GM18868 (cell line): ENCODE measurements around the gene PRSS2.
"Not testable (repeated sequence)": the region's sequence is repeated elsewhere in the genome, so short reads cannot be mapped to it uniquely, and the experiment has no call there.

Experiments used
- ATAC-seq: cut with Tn5 transposase; IDR thresholded peaks from one replicate; pipeline ENCODE4 v1.9.1; 2021; ENCODE audit warnings: mild to moderate bottlenecking, moderate library complexity; ENCODE audit not compliant: unreplicated experiment

PRSS2 gene

GRCh38 chr7:142770661-142771352, at the start of gene PRSS2:
Gene PRSS2, plus strand, starts transcription at chr7:142770970. Its CDS starts 13 bp downstream, at chr7:142770983.
- ATAC-seq = peak; percentile 20

GRCh38 chr7:142720986-142721385, 49.8 kb upstream of the PRSS2 start:
- ATAC-seq = no peak

GRCh38 chr7:142722248-142722794, 48.4 kb upstream of the PRSS2 start:
- no peak for ATAC-seq

DNA sequence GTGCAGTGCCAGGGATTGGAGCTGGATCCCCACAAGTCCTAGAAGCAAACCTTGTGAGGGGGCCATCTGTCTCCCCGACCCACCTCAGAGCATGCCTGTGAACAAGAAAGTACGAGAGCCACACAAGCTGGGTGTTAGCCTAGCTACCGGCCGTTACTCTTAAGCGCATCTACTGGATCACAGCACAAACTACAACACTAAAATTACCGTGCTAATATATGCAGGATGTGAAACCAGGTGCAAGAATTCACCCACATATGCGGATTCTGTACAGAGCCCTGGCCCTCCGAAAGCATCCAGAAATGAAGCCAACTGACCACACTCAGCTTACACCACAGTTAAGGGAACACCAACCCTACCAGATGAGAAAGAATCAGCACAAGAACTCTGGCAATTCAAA, 37.5 kb upstream of the PRSS2 start:
- no peak for ATAC-seq

- ATAC-seq = peak; percentile 95
Observed at GRCh38 chr7:142739923-142740492, 30.8 kb upstream of the PRSS2 start.

GRCh38 chr7:142740786-142741185, 30.0 kb upstream of the PRSS2 start:
- no peak for ATAC-seq

DNA sequence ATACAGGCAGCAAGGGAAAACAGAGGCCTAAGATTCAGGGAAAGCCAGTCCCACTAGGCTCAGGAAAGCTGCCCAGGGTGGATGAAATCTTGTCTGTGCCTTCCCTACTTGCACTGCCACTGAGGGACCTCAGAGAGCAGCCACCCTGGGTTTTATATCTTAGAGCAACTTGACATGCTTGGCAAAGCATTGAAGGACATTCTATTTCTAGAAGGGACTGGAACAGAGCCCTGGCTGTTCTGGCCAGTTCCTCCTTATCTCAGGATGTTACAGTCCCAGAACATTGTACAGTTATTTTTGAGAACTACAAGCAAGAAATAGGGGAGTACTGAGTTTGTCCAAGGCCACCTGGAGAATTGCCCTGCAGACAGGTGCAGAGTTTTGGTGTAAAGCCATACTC, 28.8 kb upstream of the PRSS2 start:
- not testable (repeated sequence) for ATAC-seq

DNA sequence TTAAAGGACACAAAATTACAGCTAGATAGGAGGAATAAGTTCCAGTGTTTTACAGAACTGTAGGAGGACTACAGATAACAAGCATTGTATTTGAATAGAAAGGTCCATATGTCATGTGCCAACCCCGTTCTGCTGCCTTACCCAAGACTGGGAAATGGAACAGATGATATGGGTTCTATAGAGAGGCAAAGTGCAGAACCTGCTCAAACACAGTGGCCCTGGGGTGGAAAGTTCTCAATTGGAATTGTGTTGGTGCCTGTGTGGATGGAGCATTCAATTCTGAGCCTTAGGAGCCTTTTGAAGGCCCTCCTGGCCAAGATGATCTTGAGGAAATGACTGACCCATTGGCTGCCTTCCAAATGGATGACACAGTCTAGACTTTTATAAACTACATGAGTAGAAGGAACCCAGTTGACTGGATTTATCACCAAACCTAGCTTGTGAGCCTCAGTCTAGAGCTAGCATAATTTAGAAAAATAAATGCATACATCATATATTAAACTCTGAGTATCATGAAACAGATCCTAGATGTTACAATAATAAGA, 25.6 kb upstream of the PRSS2 start:
- no peak for ATAC-seq

DNA sequence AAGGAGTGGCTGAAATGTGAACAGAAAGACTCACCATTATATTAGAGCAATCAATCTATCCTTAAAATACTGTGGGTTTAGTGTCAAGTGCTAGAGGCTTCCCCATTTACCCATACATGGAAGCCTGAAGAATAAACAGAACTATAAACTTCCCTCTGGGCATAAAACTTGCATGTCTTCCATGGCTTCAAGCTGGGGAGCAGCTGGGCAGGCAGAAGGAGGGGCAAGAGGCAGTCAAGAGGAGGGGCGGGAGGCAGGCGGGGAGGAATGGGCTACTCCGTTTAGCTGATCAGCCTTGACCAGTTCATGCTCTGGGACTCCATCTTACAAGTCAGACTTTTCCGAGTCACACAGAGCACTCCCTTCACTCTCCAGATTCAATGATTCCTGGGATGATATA, 25.0 kb upstream of the PRSS2 start:
- no peak for ATAC-seq

DNA sequence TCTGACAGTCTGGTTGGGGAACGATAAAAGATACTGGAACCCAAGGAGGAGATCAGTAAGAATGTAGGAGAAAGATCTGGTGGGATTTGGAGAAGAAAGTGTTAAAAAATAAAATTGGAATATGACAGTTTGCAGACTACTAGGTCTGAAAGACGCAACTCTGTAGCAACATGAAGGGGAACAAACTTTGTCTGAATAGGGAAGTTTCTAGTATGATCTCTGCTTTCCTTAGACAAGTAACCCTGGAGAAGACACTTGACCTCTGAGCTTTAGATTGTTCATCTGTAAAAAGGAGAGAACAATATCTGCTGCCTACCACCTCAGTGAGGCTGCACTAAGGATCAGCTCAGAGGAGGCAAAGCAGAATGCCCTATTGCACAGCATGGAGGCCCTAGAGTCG, 24.5 kb upstream of the PRSS2 start:
- ATAC-seq = no peak

DNA sequence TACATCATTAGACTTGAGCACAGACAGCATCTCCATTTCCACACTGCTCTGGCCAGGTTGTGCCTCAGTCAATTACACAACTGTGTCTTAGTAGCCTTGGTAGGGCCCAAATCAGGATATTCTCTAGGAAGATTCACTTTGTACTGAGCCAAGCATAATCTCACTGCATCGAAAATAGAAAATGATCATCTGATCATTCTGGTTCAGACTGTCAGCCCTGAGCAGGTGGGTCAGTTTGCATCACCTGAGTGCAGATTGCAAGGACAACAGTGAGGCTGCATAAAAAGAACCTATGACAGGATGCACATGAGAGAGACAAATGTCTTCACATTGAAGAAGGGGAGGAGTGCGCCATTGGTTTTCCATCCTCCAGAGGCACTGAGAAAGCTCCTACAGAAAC, 22.4 kb upstream of the PRSS2 start:
- not testable (repeated sequence) for ATAC-seq

DNA sequence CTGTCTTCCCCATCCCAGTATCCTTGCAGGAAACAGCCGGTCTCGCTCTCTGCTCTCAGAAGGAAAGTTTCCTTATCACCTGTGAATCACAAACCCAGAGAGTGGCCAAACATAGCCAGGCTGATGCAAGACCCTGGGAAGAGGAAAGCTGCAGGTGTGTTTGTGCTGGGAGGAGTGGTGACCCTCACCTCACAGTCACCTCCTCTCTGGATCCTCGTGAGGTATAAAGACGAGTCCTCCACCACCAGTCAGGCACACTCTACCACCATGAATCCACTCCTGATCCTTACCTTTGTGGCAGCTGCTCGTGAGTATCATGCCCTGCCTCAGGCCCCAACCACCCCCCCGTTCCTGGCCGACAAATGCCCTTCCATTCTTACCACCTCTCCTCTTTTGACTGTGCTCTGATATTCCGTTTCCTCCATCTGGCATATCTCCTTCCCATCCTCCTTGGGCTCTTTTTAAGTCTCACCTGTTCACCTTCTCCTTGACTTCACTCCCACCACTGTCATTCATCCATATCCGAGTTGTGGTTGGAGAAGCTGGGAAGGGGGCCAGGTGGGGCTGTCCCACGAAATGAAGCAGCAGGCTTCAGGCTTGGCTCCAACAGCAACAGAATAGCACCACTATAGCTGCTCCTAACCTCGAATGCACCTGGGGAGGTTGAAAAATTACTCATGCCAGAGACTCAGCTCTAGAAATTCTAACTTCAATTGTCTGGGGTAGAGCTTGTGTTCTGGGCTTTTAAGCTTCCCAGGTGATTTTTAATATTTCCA, 21.4 kb upstream of the PRSS2 start, which contains the start of gene PRSS1:
TSS of gene PRSS1 (plus strand) at position 255 of the 776 bp plus-strand sequence. CDS start at position 268, 13 bp downstream.
- ATAC-seq = no peak

DNA sequence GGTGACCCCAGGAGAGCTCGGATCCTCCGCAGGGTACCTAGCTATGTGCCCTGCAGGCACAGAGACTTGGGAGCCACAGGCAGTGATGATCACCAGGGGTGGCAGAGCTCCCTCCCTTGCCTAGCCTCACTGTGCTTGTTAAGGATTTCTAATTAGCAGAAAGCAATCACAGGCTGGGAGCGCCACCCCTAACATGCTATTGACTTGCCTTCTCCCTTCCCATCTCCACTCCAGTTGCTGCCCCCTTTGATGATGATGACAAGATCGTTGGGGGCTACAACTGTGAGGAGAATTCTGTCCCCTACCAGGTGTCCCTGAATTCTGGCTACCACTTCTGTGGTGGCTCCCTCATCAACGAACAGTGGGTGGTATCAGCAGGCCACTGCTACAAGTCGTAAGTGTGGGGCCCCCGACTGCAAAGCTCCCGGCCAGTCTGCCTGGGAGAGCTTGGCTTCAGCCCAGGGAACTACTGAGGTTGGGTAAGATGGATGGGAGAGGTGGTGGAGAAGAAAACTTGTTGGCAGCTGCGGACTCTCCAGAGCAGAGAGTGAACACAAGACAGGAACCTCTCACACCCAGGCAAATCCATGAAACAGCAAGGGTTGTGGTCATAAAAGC, 20.3 kb upstream of the PRSS2 start:
- no peak for ATAC-seq

GRCh38 chr7:142751526-142752175, 19.1 kb upstream of the PRSS2 start:
- ATAC-seq = not testable (repeated sequence)

GRCh38 chr7:142752376-142753225, 18.2 kb upstream of the PRSS2 start:
- no peak for ATAC-seq

- no peak for ATAC-seq
Observed at GRCh38 chr7:142753366-142753765, 17.4 kb upstream of the PRSS2 start.

GRCh38 chr7:142753925-142754491, 16.8 kb upstream of the PRSS2 start:
- not testable (repeated sequence) for ATAC-seq

- ATAC-seq = no peak
Observed at GRCh38 chr7:142754681-142755575, 15.8 kb upstream of the PRSS2 start.
